Nucleus accumbens (tissue), 56 donors: ENCODE results near the gene WDR87.

ENCODE experiments used
- DNase-seq, 56 donors: peaks; one replicate each; lab custom pipeline; 2025; lab: John Stamatoyannopoulos, UW

WDR87 gene

GRCh38 chr19:37905946-37906868 lies at the start of gene WDR87:
Gene WDR87 (minus strand): TSS chr19:37906594. CDS start chr19:37898239, 8,355 bp downstream.
- peak in 26 of 56 donors; percentile 7 to 60 (median 30) for DNase-seq

- no peak for DNase-seq
Measured at GRCh38 chr19:37955986-37956385, 49.6 kb upstream of the WDR87 start.

- no peak for DNase-seq
Measured at GRCh38 chr19:37954421-37954874, 48.1 kb upstream of the WDR87 start.

GRCh38 chr19:37953918-37954303 lies 47.5 kb upstream of the WDR87 start:
- DNase-seq: no peak

- no peak for DNase-seq
Measured at GRCh38 chr19:37953171-37953917, 47.0 kb upstream of the WDR87 start.

GRCh38 chr19:37951816-37952210 lies 45.4 kb upstream of the WDR87 start:
- DNase-seq: no peak

- DNase-seq: no peak
Measured at GRCh38 chr19:37950471-37951175, 44.2 kb upstream of the WDR87 start.

- DNase-seq: no peak
Measured at GRCh38 chr19:37948362-37948761, 42.0 kb upstream of the WDR87 start.

GRCh38 chr19:37947778-37948177 lies 41.4 kb upstream of the WDR87 start:
- DNase-seq: peak in 5 of 56 donors; percentile 2 to 13 (median 8)

- no peak for DNase-seq
Measured at GRCh38 chr19:37946132-37946531, 39.7 kb upstream of the WDR87 start.

- DNase-seq: no peak
Measured at GRCh38 chr19:37943480-37943879, 37.1 kb upstream of the WDR87 start.

- no peak for DNase-seq
Measured at GRCh38 chr19:37942516-37942902, 36.1 kb upstream of the WDR87 start.

GRCh38 chr19:37941782-37942515 lies 35.6 kb upstream of the WDR87 start:
- no peak for DNase-seq

GRCh38 chr19:37938353-37938752 lies 32.0 kb upstream of the WDR87 start:
- DNase-seq: no peak

GRCh38 chr19:37936886-37937285 lies 30.5 kb upstream of the WDR87 start:
- DNase-seq: no peak

- no peak for DNase-seq
Measured at GRCh38 chr19:37936166-37936565, 29.8 kb upstream of the WDR87 start.

- no peak for DNase-seq
Measured at GRCh38 chr19:37935341-37935740, 28.9 kb upstream of the WDR87 start.

- no peak for DNase-seq
Measured at GRCh38 chr19:37933937-37934358, 27.6 kb upstream of the WDR87 start.

- no peak for DNase-seq
Measured at GRCh38 chr19:37932985-37933936, 26.9 kb upstream of the WDR87 start.
